Measurements from ENCODE around the gene GSAP.
"Not testable (repeated sequence)": the region's sequence is repeated elsewhere in the genome, so short reads cannot be mapped to it uniquely, and the experiment has no call there.

Gene GSAP

DNA sequence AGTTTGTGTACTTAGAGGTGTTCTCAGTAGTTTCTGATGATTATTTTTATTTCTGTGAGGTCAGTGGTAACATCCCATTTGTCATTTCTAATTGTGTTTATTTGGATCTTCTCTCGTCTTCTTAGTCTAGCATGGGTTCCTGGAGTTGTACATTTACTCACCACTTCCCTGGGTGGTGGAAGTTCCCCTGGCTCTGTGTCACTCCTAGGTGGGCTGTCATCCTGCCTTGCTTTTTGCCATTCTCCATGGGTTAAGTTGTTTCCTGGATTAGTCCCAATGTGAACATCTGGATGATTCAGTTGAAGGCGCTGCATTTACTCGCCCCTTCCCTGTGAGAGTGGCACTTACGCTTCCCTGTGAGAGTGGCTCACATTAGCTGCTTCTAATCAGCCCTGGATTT lies 48.2 kb downstream of the GSAP start:
- DNase-seq (ENCODE audit: low read depth in 1 of 2, low spot score in 1 of 2), result no peak

DNA sequence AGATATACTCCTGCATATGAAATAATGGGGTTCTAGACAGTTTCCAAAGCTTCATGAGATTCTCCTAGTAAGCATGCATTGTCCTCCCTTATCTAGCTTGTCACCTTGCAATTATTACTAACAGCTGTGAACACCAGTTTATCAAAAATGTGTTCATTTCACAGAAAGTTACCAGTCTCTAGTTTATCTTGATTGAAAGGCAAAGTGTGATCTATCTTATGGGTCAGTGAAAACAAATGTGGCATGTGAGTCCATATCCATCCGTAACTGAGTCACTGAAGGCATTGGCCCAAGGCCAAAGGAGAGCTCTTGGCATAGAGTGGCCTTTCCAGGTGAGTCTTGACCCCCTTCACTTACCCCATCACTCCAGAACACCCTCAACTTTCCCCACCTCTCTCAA lies 53.2 kb downstream of the GSAP start:
- no peak for DNase-seq (ENCODE audit: low read depth in 1 of 2, low spot score in 1 of 2)

DNA sequence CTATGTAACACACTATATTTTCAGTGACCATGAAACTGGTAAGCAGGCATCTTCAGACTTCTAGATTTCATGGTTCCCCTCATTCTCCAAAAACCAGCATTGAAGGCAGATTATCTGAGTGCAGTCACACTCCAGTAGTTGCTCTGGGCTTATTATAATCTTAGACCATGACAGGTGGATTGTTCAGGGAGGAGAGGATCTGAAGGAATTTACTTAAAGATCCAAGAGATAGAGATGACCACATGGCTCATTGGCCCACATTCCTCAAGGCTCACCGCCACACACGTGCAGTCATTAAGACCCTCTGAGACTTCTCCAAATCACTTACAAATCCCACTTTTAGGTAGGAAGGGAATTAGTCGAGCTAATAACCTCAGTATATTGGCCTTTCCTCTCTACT lies 55.2 kb downstream of the GSAP start:
- no peak for DNase-seq (ENCODE audit: low read depth in 1 of 2, low spot score in 1 of 2)

DNA sequence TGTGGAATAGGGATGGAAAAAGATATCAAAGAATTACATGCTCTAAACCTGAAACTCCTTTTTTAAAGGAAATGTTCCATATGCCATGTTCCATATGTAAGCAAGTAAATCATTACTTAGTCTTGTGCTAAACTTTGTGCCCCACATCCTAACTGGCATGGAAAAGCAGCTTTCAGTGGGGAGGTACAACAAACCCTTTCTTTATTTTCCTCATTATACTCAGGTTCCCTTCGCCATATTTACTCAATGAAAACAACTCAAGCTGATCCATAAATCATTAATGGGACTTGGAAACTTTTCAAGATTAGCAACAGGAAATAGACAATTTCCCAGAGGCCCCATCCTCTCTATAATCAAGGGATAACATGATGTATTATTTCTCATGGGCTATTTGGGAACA lies 56.0 kb downstream of the GSAP start:
- no peak for DNase-seq (ENCODE audit: low read depth in 1 of 2, low spot score in 1 of 2)

DNA sequence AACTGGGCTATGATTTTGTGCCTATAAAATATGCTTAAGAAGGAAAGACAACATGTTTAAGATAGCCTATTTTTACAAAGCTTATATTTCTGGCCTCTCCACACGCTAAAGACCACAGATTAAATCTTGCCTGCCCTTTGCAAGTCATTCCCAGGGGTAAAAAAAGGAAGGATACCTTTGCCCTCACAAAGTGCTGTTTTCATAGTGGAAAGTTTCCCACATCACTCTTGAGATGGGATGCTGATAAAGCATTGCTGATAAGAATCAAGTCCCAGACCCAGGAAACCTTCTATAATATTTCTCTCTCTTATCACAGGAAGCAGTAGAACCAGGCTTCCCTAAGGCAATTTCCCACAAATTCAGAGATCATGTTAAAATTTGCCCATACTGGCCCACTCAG lies 56.5 kb downstream of the GSAP start:
- no peak for DNase-seq (ENCODE audit: low read depth in 1 of 2, low spot score in 1 of 2)

DNA sequence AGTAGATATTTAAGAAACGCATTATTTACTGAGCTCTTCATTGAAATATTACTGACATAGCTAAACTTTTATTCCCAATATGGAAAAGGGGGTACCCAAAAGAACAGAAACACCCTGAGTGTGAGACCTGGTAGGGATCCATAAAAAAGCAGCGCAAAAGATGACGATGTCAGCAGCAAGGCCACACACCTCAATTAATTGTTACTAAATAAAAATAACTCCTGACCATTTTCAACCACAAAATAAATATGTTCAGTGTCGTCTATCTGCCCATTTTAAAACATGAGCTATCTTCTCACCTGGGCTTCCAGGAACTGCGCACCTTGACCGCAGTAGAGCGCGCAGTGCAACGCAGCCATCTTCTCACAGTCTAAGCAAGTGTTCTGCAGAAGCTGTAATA lies 61.2 kb downstream of the GSAP start:
- DNase-seq (ENCODE audit: low read depth in 1 of 2, low spot score in 1 of 2), result no peak

DNA sequence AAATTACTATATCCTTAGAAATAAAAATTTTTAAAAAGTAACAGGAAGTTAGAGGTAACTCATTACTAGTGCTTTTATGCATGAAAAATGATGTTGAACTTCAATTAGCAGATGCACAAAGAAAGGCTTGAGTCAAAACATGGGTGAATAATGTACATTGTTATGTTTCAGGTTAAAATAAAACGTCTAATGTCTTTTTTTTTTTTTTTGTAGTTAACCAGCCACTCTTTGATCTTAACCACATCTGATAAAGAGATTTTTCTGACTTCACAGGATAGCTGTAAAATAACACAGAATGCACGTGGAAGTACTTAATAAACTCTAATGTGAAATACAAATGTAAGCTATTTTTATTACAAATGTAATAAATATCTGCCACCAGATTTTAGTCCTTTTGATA lies 61.7 kb downstream of the GSAP start:
- DNase-seq (ENCODE audit: low read depth in 1 of 2, low spot score in 1 of 2), result no peak

DNA sequence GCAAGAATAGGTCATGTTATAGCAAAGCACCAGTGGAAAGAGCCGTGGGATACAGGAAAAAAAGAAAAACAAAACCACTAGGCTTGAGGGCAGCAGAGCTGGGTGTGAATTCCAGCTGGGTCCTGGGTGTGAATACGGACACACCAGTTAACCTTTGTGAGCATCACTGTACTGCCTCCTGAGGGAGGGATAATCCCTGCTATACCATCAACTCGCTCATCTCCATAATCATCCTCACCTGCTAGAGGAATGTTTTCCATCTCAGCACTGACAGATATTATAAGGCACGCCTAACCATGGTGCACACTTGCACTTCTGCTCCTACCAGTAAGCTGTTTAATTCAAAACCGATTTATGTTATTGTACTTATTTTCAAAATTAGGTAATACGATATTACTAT lies 62.2 kb downstream of the GSAP start:
- no peak for DNase-seq (ENCODE audit: low read depth in 1 of 2, low spot score in 1 of 2)

DNA sequence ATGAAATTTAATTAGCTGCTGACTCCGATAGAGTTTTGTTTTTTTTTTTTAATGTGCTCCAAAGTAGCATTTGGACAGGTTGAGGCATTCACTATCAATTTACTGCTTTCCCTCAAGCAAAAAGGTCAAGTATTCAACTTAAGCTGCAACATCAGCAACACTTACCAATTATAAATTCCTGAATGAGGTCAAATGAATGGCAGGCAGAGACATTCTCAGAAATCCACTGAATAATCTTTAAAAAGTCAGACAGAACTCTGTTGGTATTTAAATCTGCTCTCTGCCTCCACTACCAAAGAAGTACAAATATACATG lies 62.8 kb downstream of the GSAP start:
- no peak for DNase-seq (ENCODE audit: low read depth in 1 of 2, low spot score in 1 of 2)

DNA sequence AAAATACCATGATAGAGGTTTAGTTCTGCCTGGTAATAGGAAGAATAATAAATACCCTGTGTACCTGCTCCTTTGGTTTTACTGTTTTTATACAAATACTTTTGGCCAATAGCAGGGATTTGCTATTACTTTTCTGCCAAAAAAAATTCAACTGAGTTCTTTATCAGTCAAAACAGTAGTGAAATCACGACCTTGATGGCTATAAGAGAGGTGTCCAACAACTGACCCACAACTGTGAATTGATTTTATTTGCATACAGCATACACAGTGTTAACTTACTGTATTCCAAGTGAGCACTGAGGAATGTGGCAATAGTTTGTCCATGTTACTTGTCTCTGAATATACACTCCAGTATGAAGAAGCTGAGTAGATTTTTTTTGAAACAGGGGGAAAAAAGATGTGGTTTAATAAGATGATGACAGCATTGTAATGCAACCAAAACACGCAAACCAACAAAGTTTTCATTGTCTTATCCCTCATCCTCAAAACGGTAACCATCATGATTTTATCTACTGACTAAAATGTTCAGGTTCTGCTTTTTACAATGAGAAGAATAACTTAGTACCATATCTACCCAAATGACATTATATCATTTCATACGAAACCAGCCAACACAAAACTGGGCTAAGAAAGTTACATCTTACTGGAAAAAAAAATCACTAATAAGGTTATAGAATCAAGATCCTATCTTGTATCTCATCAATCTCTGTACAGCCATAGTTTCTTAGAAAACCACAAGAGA lies 63.3 kb downstream of the GSAP start:
- DNase-seq (ENCODE audit: low read depth in 1 of 2, low spot score in 1 of 2), result no peak

DNA sequence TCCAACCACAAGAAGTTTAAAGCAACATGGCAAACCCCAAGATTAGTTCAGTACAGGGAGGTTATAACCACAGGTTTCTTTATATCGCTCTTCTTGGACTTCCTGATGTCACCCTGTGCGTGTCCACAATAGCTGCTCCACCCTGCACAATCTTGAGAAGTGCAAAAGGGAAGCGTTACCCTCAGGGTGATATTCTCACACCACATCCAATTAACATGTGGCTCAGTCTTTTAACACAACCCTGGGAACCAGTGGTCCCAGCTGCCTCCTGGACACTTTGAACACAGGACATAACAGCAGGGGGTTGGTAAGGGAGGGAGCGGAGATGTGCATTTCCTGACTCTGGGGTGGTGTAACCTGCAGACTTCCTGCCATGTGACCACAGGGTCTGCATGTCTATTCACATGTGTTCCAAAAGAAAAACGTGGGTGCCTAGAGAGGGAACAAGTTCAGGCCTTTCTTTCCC lies 64.6 kb downstream of the GSAP start:
- DNase-seq (ENCODE audit: low read depth in 1 of 2, low spot score in 1 of 2), result peak in 1 of 2 donors; percentile 22

DNA sequence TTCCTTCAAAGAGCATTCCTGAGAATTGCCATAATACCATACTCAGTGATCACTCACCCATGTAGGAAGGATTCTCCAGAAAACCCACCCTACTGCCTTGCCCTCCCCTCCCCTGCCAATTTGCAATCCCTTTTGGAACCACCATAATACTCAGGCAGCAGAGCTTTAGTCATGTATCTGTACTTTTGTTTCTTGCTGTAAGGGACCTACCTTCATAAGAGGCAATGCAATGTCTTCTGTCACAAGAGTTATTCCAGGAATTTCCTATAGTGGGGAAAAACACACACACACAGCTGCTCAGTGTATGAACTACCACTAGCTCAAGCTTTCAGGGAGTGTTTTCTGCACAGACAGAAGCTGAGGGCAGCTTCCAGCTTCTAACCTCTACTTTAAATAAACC lies 67.0 kb downstream of the GSAP start:
- DNase-seq (ENCODE audit: low read depth in 1 of 2, low spot score in 1 of 2), result no peak

DNA sequence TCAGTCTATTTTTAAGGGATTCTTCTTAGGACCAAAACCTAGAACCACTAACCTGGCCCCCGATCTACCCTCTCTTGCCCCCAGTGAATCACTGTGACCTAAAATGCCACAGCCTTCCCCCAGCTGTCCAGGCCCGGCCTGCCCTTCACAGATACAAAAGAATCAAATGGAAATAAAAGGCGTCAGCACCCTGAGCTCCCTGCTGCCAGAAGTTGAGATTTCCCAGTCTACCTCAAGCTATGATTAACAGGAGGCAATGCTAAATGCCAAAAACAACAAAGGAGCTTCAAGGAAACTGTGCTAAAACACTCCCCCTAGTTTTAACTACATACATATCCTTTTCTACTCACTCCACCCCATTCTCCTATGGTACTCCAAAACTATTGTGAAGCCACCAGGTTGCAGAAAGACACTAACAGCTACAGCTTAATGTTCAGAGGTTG lies 67.8 kb downstream of the GSAP start:
- no peak for DNase-seq (ENCODE audit: low read depth in 1 of 2, low spot score in 1 of 2)

DNA sequence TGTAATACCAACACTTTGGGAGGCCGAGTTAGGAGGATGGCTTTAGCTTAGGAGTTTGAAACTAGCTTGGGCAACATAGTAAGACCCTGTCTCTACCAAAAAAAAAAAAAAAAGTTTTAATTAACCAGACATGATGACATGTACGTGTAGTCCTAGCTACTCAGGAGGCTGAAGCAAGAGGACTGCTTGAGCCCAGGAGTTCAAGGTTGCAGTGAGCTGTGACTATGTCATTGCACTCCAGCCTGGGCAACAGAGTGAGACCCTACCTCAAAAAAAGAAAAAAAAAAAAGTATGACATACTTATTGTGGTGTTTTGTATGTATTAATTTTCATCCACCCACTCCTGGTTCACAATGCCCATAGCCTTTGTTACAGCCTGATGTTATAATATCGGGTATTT lies 69.7 kb downstream of the GSAP start:
- no peak for DNase-seq (ENCODE audit: low read depth in 1 of 2, low spot score in 1 of 2)

DNA sequence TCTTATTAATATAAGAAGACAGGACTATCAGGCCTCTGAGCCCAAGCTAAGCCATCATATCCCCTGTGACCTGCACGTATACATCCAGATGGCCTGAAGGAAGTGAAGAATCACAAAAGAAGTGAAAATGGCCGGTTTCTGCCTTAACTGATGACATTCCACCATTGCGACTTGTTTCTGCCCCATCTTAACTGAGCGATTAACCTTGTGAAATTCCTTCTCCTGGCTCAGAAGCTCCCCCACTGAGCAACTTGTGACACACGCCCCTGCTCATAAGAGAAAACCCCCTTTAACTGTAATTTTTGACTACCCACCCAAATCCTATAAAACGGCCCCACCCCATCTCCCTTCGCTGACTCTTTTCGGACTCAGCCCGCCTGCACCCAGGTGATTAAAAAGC lies 70.7 kb downstream of the GSAP start:
- DNase-seq (ENCODE audit: low read depth in 1 of 2, low spot score in 1 of 2), result not testable (repeated sequence)

DNA sequence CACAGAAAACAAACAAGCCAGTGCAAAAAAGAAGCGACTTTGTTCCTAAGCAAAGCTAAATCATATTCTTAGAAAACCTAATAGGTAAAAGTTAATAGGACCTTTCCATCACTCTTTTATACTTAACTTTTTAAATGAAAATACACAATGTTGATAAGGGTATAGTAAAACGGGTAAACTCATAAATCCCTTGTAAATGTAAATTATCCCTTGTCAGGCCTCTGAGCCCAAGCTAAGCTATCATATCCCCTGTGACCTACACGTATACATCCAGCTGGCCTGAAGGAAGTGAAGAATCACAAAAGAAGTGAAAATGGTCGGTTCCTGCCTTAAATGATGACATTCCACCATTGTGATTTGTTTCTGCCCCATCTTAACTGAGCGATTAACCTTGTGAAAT lies 76.4 kb downstream of the GSAP start:
- DNase-seq (ENCODE audit: low read depth in 1 of 2, low spot score in 1 of 2), result no peak

DNA sequence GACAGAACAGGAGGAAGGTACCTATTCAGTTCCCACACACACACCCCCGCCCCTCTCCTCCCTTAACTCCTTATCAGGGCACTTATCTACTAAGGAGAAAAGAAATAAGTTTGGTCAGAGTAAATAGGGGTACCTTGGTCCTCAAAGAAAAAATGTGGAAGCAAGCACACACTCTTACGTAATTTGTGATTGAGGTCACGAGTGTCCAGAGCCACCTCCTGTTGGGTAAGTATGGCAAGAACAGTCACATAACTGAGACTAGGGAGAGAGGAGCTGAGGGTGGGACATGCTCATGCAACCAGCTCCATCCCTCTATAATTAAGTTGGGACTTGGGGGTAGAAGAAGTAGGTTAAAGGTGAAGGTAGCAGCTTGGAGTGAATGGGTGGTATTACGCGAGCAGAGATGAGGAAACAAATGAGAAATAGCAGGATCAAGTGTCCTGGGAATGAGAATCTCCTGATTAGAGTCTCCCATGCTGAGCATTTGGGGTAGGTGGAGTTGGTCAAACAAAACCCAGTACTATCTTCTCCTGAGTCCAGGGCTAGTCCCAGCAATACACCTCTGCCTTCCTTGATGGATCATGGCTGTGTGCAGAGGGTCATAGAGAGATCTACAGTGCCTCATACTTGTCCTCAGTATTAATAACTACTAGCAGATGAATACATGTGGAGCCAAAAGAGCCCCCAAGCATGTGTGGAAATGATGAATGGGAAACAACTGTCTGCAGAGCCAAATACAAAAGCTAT lies 77.1 kb downstream of the GSAP start:
- DNase-seq (ENCODE audit: low read depth in 1 of 2, low spot score in 1 of 2), result no peak

DNA sequence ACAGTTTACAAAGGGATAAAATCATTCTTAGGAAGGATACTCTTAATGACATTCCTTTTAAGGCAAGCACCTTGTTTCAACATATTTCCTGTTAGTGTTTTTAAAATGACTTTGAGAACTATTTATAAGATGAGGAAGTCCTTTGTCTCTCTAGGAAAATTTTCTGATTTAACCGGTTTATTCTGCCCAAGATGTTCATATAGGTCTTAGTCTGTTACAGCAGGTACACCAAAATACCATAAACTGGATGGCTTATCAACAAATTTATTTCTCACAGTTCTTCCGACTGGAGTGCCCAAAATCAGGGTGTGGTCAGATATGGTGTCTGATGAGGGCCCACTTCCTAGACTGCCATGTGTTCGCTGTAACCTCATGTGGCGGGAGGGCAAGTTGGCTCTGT lies 77.9 kb downstream of the GSAP start:
- no peak for DNase-seq (ENCODE audit: low read depth in 1 of 2, low spot score in 1 of 2)

DNA sequence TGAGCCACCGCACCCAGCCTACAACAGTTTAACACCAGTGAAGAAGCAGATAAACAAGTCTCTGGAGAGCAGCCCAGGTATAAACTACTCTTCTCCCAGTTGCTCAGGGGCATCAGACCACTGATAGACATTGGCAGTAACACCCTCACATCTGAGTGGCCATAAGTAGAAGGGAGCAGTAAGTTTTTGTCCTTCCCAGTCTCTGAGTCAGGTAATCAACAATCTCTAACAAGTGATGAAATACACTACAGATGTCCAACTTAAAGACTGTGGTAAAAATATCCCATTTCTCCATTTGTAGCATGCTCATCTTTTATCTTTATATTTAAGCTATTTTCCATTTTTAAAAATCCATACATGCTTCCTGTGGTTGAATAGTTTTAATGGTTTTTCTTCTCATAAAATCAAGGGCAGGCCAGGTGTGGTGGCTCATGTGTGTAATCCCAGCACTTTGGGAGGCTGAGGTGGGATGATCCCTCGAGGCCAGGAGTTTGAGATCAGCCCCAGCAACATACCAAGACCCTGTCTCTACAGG lies 78.6 kb downstream of the GSAP start:
- no peak for DNase-seq (ENCODE audit: low read depth in 1 of 2, low spot score in 1 of 2)

DNA sequence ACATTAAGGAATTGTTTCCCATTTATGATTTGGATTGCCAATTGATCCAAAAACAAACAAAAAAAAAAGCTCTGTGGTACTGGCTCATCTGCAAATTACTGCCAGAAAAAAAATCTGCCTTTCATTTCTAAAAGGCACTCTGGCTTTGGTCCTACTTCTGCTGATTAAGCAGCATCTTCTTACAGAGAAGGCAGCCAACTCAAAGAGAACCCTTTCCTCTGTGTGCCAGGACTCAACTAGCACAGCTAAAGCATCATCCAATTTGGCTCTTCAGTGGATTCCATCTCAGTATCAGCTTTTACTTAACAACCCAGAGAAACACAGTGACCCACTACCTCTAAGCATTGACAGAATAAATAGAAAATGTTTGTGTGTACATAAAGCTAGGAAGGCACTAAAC lies 80.6 kb downstream of the GSAP start:
- no peak for DNase-seq (ENCODE audit: low read depth in 1 of 2, low spot score in 1 of 2)

DNA sequence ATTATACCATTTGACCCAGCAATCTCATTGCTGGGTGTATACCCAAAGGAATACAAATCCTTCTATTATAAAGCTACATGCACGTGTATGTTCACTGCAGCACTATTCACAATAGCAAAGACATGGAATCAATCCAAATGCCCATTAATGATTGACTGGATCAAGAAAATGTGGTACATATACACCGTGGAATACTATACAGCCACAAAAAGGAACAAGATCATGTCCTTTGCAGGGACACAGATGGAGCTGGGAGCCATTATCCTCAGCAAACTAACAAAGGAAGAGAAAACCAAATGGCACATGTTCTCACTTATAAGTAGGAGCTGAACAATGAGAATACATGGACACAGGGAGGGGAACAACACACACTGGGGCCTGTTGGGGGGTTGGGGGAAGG lies 82.1 kb downstream of the GSAP start:
- not testable (repeated sequence) for DNase-seq (ENCODE audit: low read depth in 1 of 2, low spot score in 1 of 2)

DNA sequence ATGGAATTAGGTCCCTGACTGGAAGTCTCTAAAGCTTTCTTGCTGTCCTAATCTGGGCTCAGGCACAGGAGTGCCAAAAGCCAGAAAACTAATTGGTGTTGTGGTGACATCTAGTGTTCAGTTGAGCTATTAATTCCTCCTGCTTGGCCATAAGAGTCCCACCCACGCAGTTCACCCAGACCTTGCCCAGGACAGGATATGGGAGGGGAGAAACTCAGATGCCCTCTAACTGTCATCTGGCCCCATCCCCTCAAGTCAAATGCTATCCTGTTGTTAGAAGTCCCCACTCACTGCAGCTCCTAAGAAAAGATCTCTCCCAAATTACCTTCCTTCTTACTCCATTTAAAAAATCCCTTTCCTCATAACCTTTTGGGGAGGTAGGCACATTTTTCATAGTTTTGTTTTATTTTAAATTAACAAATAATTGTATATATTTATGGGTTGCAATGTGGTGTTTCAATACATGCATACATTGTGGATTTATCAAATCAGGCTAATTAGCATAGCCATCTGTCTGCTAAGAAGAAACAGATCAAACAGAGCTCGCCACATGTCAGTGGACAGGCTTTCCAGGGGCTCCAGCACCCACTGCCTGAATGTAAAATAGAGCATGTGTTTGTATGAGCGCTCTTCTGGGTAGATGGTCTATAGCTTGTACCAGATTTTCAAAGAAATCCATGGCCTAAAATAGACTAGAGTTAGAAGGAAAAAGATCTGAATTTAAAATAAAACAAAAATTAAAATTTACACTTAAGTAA lies 84.0 kb downstream of the GSAP start:
- peak in 1 of 2 donors; percentile 33 for DNase-seq (ENCODE audit: low read depth in 1 of 2, low spot score in 1 of 2)
